HL-60 (cell line): ENCODE results near the gene SFXN5.

Experiments
- DNase-seq, 2 experiments: peaks; one replicate each; pipeline ENCODE4 v3.0.0-alpha.2; 2010 to 2020; ENCODE audit warnings: low read depth in 1 of 2, low spot score in 1 of 2
- H3K27ac ChIP-seq: fragments of 250-450 bp; sonication (Bioruptor Pico); replicated peaks from 2 replicates; pipeline ENCODE4 v1.5.1; 2020; ENCODE audit warnings: mild to moderate bottlenecking, moderate library complexity
- H3K27me3 ChIP-seq: fragments of 250-450 bp; sonication (Bioruptor Pico); 2 replicates; pipeline ENCODE4 v1.5.1; 2021; ENCODE audit warnings: mild to moderate bottlenecking, moderate library complexity; ENCODE audit not compliant: insufficient read depth, poor library complexity, severe bottlenecking
- H3K4me3 ChIP-seq: replicated peaks from 2 replicates; pipeline ENCODE4 v1.5.1; 2011; ENCODE audit warnings: mild to moderate bottlenecking, control low read depth, low read length; ENCODE audit not compliant: insufficient read depth
- GABPA ChIP-seq: IDR thresholded peaks from 2 replicates; pipeline ENCODE4 v1.6.1; 2012; ENCODE audit warnings: low read depth
- POLR2AphosphoS5 ChIP-seq: IDR thresholded peaks from 2 replicates; pipeline ENCODE4 v1.6.1; 2012; ENCODE audit warnings: low read depth
- SPI1 ChIP-seq: IDR thresholded peaks from 2 replicates; pipeline ENCODE4 v1.6.1; 2012; ENCODE audit warnings: low read depth, mild to moderate bottlenecking, borderline replicate concordance
- TF ChIP-seq, protein P1 (sequence below): IDR thresholded peaks from one replicate; pipeline ENCODE4 v1.5.1; 2011; ENCODE audit warnings: low read length, control low read depth, inconsistent platforms; ENCODE audit not compliant: insufficient read depth
- TF ChIP-seq, protein P2 (sequence below): IDR thresholded peaks from 2 replicates; pipeline ENCODE4 v1.6.1; 2012; ENCODE audit warnings: low read depth; ENCODE audit not compliant: insufficient replicate concordance

SFXN5 gene

DNA sequence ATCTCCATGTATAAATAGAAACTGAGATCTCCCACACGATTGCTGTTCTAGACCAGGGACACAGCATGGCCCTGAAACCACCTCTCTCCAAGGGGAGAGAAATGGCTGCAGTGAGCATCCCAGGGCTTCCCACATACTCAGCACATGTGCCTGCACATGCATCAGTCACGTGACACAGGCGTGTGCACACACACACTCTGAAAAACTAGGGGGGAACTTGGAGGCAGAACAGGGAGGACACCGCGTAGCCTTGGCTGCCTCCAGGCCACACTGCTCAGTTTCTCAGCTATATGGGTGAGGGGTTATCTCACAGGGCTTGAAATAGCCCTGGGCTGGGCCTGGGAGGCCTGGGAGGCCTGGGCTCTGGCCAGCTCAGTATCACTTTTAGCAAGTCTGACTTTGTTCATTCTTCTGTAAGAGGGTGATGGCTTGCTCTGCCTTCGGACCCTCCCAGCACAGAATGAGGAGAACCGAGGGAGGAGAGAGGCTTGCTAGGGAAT, 87.3 kb downstream of the SFXN5 start:
- no peak overlapping the region for H3K27ac ChIP-seq
- no peaks in the 10 kb centered on the region for H3K27me3 ChIP-seq
- H3K4me3 ChIP-seq = no peak overlapping the region
- TF ChIP-seq POLR2AphosphoS5 = no peak
- no peak for TF ChIP-seq SPI1
- TF ChIP-seq, protein P1, sequence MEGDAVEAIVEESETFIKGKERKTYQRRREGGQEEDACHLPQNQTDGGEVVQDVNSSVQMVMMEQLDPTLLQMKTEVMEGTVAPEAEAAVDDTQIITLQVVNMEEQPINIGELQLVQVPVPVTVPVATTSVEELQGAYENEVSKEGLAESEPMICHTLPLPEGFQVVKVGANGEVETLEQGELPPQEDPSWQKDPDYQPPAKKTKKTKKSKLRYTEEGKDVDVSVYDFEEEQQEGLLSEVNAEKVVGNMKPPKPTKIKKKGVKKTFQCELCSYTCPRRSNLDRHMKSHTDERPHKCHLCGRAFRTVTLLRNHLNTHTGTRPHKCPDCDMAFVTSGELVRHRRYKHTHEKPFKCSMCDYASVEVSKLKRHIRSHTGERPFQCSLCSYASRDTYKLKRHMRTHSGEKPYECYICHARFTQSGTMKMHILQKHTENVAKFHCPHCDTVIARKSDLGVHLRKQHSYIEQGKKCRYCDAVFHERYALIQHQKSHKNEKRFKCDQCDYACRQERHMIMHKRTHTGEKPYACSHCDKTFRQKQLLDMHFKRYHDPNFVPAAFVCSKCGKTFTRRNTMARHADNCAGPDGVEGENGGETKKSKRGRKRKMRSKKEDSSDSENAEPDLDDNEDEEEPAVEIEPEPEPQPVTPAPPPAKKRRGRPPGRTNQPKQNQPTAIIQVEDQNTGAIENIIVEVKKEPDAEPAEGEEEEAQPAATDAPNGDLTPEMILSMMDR = no peak
- TF ChIP-seq GABPA = no peak
- TF ChIP-seq, protein P2, sequence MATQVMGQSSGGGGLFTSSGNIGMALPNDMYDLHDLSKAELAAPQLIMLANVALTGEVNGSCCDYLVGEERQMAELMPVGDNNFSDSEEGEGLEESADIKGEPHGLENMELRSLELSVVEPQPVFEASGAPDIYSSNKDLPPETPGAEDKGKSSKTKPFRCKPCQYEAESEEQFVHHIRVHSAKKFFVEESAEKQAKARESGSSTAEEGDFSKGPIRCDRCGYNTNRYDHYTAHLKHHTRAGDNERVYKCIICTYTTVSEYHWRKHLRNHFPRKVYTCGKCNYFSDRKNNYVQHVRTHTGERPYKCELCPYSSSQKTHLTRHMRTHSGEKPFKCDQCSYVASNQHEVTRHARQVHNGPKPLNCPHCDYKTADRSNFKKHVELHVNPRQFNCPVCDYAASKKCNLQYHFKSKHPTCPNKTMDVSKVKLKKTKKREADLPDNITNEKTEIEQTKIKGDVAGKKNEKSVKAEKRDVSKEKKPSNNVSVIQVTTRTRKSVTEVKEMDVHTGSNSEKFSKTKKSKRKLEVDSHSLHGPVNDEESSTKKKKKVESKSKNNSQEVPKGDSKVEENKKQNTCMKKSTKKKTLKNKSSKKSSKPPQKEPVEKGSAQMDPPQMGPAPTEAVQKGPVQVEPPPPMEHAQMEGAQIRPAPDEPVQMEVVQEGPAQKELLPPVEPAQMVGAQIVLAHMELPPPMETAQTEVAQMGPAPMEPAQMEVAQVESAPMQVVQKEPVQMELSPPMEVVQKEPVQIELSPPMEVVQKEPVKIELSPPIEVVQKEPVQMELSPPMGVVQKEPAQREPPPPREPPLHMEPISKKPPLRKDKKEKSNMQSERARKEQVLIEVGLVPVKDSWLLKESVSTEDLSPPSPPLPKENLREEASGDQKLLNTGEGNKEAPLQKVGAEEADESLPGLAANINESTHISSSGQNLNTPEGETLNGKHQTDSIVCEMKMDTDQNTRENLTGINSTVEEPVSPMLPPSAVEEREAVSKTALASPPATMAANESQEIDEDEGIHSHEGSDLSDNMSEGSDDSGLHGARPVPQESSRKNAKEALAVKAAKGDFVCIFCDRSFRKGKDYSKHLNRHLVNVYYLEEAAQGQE = no peak
- DNase-seq = no peak

DNA sequence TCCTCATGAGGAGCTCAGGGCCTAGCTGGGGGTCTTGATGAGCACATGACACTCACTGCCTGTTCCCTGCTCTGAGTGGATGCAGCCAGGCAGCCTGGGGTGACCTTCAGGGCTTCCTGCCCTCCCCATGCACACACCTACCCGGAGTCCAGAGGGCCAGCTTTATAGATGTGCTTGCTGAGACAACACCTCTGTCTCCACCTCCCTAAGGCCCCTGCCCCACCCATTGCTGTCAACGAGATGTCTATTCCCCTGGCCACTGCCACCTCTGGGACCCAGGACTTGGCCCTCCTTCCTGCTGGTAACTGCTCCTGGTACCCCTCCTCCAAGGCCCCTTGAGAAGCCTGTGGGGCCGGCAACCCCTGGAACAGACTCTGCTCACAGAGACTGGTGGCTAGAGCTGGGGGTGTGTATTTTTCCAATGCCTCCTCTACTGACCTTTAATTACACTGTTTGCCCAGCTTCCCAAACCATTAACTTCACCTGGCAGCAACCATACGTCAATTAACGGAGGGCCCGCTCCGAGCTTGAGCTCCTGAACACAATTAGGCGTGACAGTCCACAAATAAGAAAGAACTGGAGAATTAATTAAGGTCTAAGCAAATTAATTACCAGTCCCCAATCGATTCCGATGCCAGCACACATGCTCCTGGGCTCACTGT, 87.9 kb downstream of the SFXN5 start:
- TF ChIP-seq POLR2AphosphoS5 = no peak
- TF ChIP-seq SPI1 = no peak
- H3K27ac ChIP-seq = no peak overlapping the region
- no peak overlapping the region for H3K4me3 ChIP-seq
- H3K27me3 ChIP-seq = no peaks in the 10 kb centered on the region
- no peak for DNase-seq

DNA sequence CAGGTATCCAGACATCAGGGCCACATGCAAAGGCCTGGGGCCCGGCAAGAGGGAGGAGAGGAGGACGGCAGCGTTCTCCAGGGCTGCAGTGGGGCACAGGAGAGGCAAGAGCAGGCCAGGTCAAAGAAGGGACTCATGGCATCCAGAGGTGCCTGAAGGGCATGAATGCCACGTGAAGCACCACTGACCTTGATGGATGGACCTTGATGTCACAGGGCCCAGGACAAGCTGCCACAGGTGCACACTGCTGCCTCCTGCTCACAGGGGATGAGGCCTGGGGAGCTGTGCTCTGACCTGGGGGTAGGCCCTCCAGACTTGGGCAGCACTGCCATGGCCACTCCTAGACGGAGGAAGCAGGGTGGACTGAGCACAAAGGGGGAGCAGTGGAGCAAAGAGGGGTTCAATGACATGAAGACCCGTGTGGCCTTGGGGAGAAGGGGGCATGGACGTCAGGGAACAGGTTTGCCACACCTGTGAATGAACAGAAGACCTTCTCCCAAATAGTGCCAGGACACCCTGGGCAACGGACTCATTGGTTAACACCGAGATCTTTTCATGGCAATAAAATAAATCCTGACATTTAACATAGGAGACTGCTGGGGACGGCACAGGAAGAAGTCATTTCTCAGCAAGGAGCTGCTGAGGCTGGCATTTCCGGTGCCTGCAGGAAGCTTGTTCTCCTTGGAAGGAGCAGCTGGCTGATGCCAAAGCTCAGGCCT, 88.6 kb downstream of the SFXN5 start:
- TF ChIP-seq GABPA (no peak), POLR2AphosphoS5 (no peak), SPI1 (no peak)
- TF ChIP-seq, protein P1 = no peak
- TF ChIP-seq, protein P2 = no peak
- no peak for DNase-seq
- Histone ChIP-seq H3K4me3 (no peak overlapping the region), H3K27me3 (no peaks in the 10 kb centered on the region), H3K27ac (no peak overlapping the region)

DNA sequence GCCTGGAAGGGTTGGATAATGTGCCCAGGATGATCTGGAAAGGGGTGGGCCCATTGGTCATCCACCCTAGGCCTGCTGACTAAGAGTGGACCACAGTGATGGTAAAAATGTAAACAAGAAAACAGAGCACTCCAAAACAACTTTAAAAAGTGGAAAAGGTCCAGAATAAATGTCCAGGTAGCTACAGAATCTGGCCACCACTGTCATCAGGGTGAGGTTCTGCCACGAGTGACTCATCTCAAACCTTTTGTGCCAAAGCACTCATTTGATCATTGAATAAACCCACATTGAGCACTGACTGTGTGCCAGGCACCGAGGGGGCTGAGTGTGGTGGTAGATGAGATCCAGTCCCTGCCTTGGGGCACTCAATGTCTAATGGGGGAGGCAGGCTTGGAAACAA, 89.3 kb downstream of the SFXN5 start:
- Histone ChIP-seq H3K4me3 (no peak overlapping the region), H3K27me3 (no peaks in the 10 kb centered on the region), H3K27ac (no peak overlapping the region)
- no peak for DNase-seq
- TF ChIP-seq POLR2AphosphoS5 (no peak), SPI1 (no peak), GABPA (no peak)
- TF ChIP-seq, protein P2 = no peak
- TF ChIP-seq, protein P1 = no peak
